G401.6 (cell line): ENCODE data around the gene ANAPC16.
"Not testable (repeated sequence)": the region's sequence is repeated elsewhere in the genome, so short reads cannot be mapped to it uniquely, and the experiment has no call there.

Experiments
- FAIRE-seq: peaks from 2 replicates; lab custom pipeline; 2012; peaks lifted over from hg19 to GRCh38; lab: Jason Lieb, UNC

Gene ANAPC16

GRCh38 chr10:72244573-72245038 lies 28.8 kb downstream of the ANAPC16 start:
- FAIRE-seq: no peak

GRCh38 chr10:72245949-72246525 lies 30.2 kb downstream of the ANAPC16 start:
- FAIRE-seq: no peak

- FAIRE-seq: no peak
Observed at GRCh38 chr10:72248468-72249151, 32.8 kb downstream of the ANAPC16 start.

- FAIRE-seq: not testable (repeated sequence)
Observed at GRCh38 chr10:72249176-72249862, 33.5 kb downstream of the ANAPC16 start.

GRCh38 chr10:72250666-72251065 lies 34.9 kb downstream of the ANAPC16 start:
- no peak for FAIRE-seq

- FAIRE-seq: no peak
Observed at GRCh38 chr10:72251635-72252034, 35.8 kb downstream of the ANAPC16 start.

GRCh38 chr10:72252972-72253371 lies 37.2 kb downstream of the ANAPC16 start:
- FAIRE-seq: no peak

GRCh38 chr10:72253578-72253977 lies 37.8 kb downstream of the ANAPC16 start:
- FAIRE-seq: no peak

GRCh38 chr10:72254813-72255568 lies 39.2 kb downstream of the ANAPC16 start:
- FAIRE-seq: peak; percentile 81

GRCh38 chr10:72255977-72256729 lies 40.3 kb downstream of the ANAPC16 start:
- FAIRE-seq: no peak

GRCh38 chr10:72257051-72257892 lies 41.5 kb downstream of the ANAPC16 start:
- FAIRE-seq: no peak

- FAIRE-seq: no peak
Observed at GRCh38 chr10:72258617-72259016, 42.8 kb downstream of the ANAPC16 start.

- FAIRE-seq: no peak
Observed at GRCh38 chr10:72259491-72260238, 43.9 kb downstream of the ANAPC16 start.

- peak; percentile 86 for FAIRE-seq
Observed at GRCh38 chr10:72260239-72260975, 44.6 kb downstream of the ANAPC16 start.

- no peak for FAIRE-seq
Observed at GRCh38 chr10:72260976-72261783, 45.4 kb downstream of the ANAPC16 start.

- FAIRE-seq: no peak
Observed at GRCh38 chr10:72261784-72262404, 46.1 kb downstream of the ANAPC16 start.

- FAIRE-seq: no peak
Observed at GRCh38 chr10:72263613-72264241, 47.9 kb downstream of the ANAPC16 start.

GRCh38 chr10:72264536-72264935 lies 48.7 kb downstream of the ANAPC16 start:
- no peak for FAIRE-seq
